OCI-LY1 (cell line): Measurements from ENCODE around the gene NODAL.

Experiments
- H2AFZ ChIP-seq: fragments of 200-600 bp; sonication (generic), shearing (Covaris generic); 2 replicates; pipeline ENCODE4 v1.6.0; 2014; ENCODE audit warnings: antibody characterized with exemption, mild to moderate bottlenecking, low read length
- H3F3A ChIP-seq: fragments of 200-600 bp; sonication (generic), shearing (Covaris generic); 2 replicates; pipeline ENCODE4 v1.6.0; 2014; ENCODE audit warnings: mild to moderate bottlenecking, antibody characterized with exemption, low read length, moderate library complexity; ENCODE audit not compliant: insufficient read depth
- H3K27ac ChIP-seq: fragments of 200-600 bp; sonication (generic); 2 replicates; pipeline ENCODE4 v1.5.1; 2014; ENCODE audit warnings: low read length, mixed run types, mild to moderate bottlenecking, low read depth; ENCODE audit not compliant: poor library complexity, severe bottlenecking
- H3K27me3 ChIP-seq: fragments of 200-600 bp; sonication (generic); 2 replicates; pipeline ENCODE4 v1.6.0; 2014; ENCODE audit warnings: antibody characterized with exemption, mild to moderate bottlenecking, low read length, moderate library complexity; ENCODE audit not compliant: insufficient read depth
- H3K36me3 ChIP-seq: fragments of 200-600 bp; sonication (generic); 2 replicates; pipeline ENCODE4 v1.6.1; 2014; ENCODE audit warnings: mild to moderate bottlenecking, antibody characterized with exemption, low read length, moderate library complexity, mixed read lengths; ENCODE audit not compliant: insufficient read depth
- H3K4me1 ChIP-seq: fragments of 200-600 bp; sonication (generic); 2 replicates; pipeline ENCODE4 v1.5.1; 2014; ENCODE audit warnings: mild to moderate bottlenecking, low read length, moderate library complexity; ENCODE audit not compliant: insufficient read depth, severe bottlenecking
- H3K4me2 ChIP-seq: fragments of 200-600 bp; sonication (generic), shearing (Covaris generic); 2 replicates; pipeline ENCODE4 v1.6.1; 2014; ENCODE audit warnings: low read length
- H3K4me3 ChIP-seq: fragments of 200-600 bp; sonication (generic); 2 replicates; pipeline ENCODE4 v1.5.1; 2014; ENCODE audit warnings: low read length, low read depth, mild to moderate bottlenecking, mixed read lengths; ENCODE audit not compliant: poor library complexity, severe bottlenecking
- H3K79me2 ChIP-seq: fragments of 200-600 bp; shearing (Covaris generic); 2 replicates; pipeline ENCODE4 v1.6.1; 2016; ENCODE audit warnings: mixed run types, low read length, mixed read lengths; ENCODE audit not compliant: insufficient read depth
- H3K9ac ChIP-seq: fragments of 200-600 bp; sonication (generic), shearing (Covaris generic); 2 replicates; pipeline ENCODE4 v1.6.1; 2014; ENCODE audit warnings: mild to moderate bottlenecking, low read length, mixed read lengths
- H3K9me2 ChIP-seq: fragments of 200-600 bp; sonication (generic), shearing (Covaris generic); 2 replicates; pipeline ENCODE4 v1.6.1; 2014; ENCODE audit warnings: low read depth, mild to moderate bottlenecking, low read length, mixed read lengths
- H3K9me3 ChIP-seq: fragments of 200-600 bp; shearing (Covaris generic); 2 replicates; pipeline ENCODE4 v1.6.1; 2014; ENCODE audit warnings: low read length, mixed read lengths
- H4K20me1 ChIP-seq: fragments of 200-600 bp; sonication (generic), shearing (Covaris generic); 2 replicates; pipeline ENCODE4 v1.6.0; 2016; ENCODE audit warnings: mild to moderate bottlenecking, low read length; ENCODE audit not compliant: insufficient read depth
- EZH2 ChIP-seq: fragments of 200-600 bp; sonication (generic), shearing (Covaris generic); IDR thresholded peaks from 2 replicates; pipeline ENCODE4 v1.8.0; 2017; ENCODE audit warnings: borderline replicate concordance, mixed run types, mild to moderate bottlenecking, antibody characterized with exemption, low read length, moderate library complexity, mixed read lengths
- TF ChIP-seq, protein P1 (sequence below): fragments of 200-600 bp; sonication (generic), shearing (Covaris generic); IDR thresholded peaks from 2 replicates; pipeline ENCODE4 v1.5.1; 2017; ENCODE audit warnings: mild to moderate bottlenecking, antibody characterized with exemption, low read length, moderate library complexity, mixed read lengths

The NODAL gene

DNA sequence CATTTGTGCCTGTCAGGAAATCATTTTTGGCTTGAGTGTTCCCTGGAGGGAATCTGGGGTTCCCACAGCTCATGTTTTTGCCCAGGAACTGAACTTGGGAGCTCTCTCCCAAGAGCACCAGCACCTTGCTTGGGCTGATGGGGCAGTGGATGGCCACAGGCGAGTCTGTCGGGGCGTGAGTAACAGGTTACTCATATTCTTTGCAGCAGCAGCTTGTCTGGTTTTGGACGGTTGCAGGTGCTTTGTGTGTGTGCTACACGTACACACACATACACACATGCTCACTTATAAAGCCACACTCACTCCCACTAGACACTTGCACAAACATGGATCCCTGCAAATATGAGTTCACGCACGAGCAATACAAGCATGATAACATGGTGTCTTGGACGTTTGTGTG, 34.2 kb upstream of the NODAL start:
- no peak overlapping the region for H3K27ac ChIP-seq
- H2AFZ ChIP-seq, result no peak overlapping the region
- TF ChIP-seq, protein P1, sequence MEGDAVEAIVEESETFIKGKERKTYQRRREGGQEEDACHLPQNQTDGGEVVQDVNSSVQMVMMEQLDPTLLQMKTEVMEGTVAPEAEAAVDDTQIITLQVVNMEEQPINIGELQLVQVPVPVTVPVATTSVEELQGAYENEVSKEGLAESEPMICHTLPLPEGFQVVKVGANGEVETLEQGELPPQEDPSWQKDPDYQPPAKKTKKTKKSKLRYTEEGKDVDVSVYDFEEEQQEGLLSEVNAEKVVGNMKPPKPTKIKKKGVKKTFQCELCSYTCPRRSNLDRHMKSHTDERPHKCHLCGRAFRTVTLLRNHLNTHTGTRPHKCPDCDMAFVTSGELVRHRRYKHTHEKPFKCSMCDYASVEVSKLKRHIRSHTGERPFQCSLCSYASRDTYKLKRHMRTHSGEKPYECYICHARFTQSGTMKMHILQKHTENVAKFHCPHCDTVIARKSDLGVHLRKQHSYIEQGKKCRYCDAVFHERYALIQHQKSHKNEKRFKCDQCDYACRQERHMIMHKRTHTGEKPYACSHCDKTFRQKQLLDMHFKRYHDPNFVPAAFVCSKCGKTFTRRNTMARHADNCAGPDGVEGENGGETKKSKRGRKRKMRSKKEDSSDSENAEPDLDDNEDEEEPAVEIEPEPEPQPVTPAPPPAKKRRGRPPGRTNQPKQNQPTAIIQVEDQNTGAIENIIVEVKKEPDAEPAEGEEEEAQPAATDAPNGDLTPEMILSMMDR, result no peak
- TF ChIP-seq EZH2, result no peak
- H3K9me2 ChIP-seq, result no peaks in the 10 kb centered on the region
- no peak overlapping the region for H3K4me3 ChIP-seq
- H3K4me2 ChIP-seq, result no peak overlapping the region
- H3K4me1 ChIP-seq, result peaks cover 27% of the 10 kb centered on the region
- H3K9me3 ChIP-seq, result no peaks in the 10 kb centered on the region
- H4K20me1 ChIP-seq, result no peaks in the 10 kb centered on the region
- peaks cover 4% of the 10 kb centered on the region; the same call in 1 of the 2 replicates for H3K36me3 ChIP-seq
- no peaks in the 10 kb centered on the region for H3K27me3 ChIP-seq
- H3F3A ChIP-seq, result no peaks in the 10 kb centered on the region
- no peak overlapping the region for H3K9ac ChIP-seq
- H3K79me2 ChIP-seq, result peaks cover 9% of the 10 kb centered on the region

DNA sequence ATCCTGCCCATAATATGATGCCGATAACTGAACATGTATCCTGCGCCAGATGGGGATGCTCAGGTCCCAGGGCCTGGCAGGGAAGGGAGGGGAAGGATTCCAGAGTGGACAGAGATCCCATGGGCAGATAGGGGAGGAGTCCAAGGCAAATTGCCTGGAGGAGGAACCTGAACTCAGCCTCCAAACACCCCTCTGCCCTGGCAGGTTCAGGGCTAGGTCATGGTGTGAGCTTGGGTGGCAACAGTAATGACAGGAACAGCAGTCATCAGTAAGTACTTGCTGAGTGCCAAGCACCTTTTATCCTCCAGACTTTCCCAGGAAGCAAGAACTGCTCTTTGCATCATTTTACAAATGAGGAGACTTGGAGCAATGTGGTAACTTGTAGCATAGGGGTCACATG, 33.3 kb upstream of the NODAL start:
- H3K9ac ChIP-seq, result no peak overlapping the region

DNA sequence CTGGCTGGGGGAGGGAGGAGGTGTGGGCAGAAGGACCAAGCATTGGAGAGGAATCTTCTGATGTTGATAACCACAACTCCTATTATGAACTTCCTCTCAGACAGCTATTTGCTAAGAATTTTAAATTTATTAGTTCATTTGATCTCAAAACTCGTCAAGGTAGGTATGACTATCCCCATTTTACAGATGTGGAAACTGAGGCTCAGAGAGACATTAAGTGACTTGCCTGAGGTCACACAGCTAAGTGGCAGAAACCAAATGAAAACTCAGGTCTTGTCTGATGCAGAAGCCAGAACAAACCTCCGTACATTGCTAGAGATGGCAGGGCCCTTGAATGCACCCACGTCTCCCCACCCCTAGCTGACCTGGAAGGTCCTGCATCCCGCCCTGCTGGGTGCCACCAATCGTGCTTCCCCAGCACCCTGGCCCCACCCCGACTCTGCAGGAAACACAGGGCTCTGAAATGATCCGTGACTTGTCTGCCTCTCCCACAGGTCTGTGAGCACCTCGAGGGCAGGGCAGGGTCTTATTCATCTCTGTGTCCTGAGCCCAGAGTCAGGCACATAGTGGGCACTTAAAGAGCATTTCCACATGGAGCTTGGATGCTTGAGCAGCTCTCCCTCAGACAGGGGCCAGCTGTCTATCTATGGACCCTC, 31.4 kb upstream of the NODAL start:
- no peak overlapping the region for H3K9ac ChIP-seq
- no peaks in the 10 kb centered on the region for H3K27me3 ChIP-seq
- no peaks in the 10 kb centered on the region for H3K36me3 ChIP-seq
- no peaks in the 10 kb centered on the region for H3K79me2 ChIP-seq
- H3K4me3 ChIP-seq, result no peak overlapping the region
- no peaks in the 10 kb centered on the region for H4K20me1 ChIP-seq
- no peaks in the 10 kb centered on the region for H3F3A ChIP-seq
- no peak overlapping the region for H2AFZ ChIP-seq
- no peaks in the 10 kb centered on the region for H3K9me3 ChIP-seq
- H3K4me2 ChIP-seq, result no peak overlapping the region
- no peak for TF ChIP-seq EZH2
- TF ChIP-seq, protein P1, result no peak
- no peaks in the 10 kb centered on the region for H3K9me2 ChIP-seq
- peaks cover 27% of the 10 kb centered on the region for H3K4me1 ChIP-seq
- no peak overlapping the region for H3K27ac ChIP-seq

More for the DNA sequence above, 33.3 kb upstream of the NODAL start:
- no peak for TF ChIP-seq EZH2
- TF ChIP-seq, protein P1, result no peak
- no peak overlapping the region for H3K27ac ChIP-seq
- no peaks in the 10 kb centered on the region for H3K27me3 ChIP-seq
- peaks cover 2% of the 10 kb centered on the region; the same call in 1 of the 2 replicates for H3K36me3 ChIP-seq
- H3K4me3 ChIP-seq, result no peak overlapping the region
- no peaks in the 10 kb centered on the region for H3F3A ChIP-seq
- H3K4me1 ChIP-seq, result peaks cover 22% of the 10 kb centered on the region
- no peak overlapping the region for H2AFZ ChIP-seq
- H3K9me2 ChIP-seq, result no peaks in the 10 kb centered on the region
- H3K4me2 ChIP-seq, result no peak overlapping the region
- no peaks in the 10 kb centered on the region for H3K9me3 ChIP-seq
- no peaks in the 10 kb centered on the region for H4K20me1 ChIP-seq
- peaks cover 6% of the 10 kb centered on the region for H3K79me2 ChIP-seq
